CD8-positive, alpha-beta memory T cell (primary cell): Measurements from ENCODE around the gene UQCC2. TPM values are rescaled to one million over a fixed set of nuclear protein-coding genes. Genes with fewer than 3 reads are reported as not detected.

ENCODE experiments used
- CTCF ChIA-PET: fragments of 350-600 bp; sonication (Branson Sonifier 250); formaldehyde crosslinking; loops from one replicate; lab custom pipeline; 2021; ENCODE audit warnings: antibody characterized with exemption; lab: Charles Lee
- POLR2A ChIA-PET: fragments of 350-600 bp; sonication (Branson Sonifier 250); formaldehyde crosslinking; loops from one replicate; lab custom pipeline; 2021; ENCODE audit warnings: antibody characterized with exemption; lab: Charles Lee
- DNase-seq, 5 donors: peaks; one replicate each; pipeline versions ENCODE4 v3.0.0 to v3.0.0-alpha.2; 2020 to 2022; ENCODE audit warnings: mixed read lengths in 1 of 5
- H3K27ac ChIP-seq: one replicate; pipeline ENCODE4 v1.7.0; 2013; ENCODE audit warnings: low read depth, mild to moderate bottlenecking, low read length, moderate library complexity
- H3K27me3 ChIP-seq: 2 replicates; pipeline ENCODE4 v1.7.0; 2013; ENCODE audit warnings: low read length, mild to moderate bottlenecking; ENCODE audit not compliant: insufficient read depth, poor library complexity, severe bottlenecking
- H3K36me3 ChIP-seq: 2 replicates; pipeline ENCODE4 v1.7.0; 2013; ENCODE audit warnings: mild to moderate bottlenecking, low read length, moderate library complexity; ENCODE audit not compliant: insufficient read depth
- H3K4me1 ChIP-seq: 2 replicates; pipeline ENCODE4 v1.7.0; 2013; ENCODE audit warnings: mild to moderate bottlenecking, low read length, moderate library complexity; ENCODE audit not compliant: insufficient read depth
- H3K4me3 ChIP-seq: 2 replicates; pipeline ENCODE4 v1.7.0; 2013; ENCODE audit warnings: mild to moderate bottlenecking, low read length
- H3K9me3 ChIP-seq: 2 replicates; pipeline ENCODE4 v1.7.0; 2013; ENCODE audit warnings: mild to moderate bottlenecking, low read length
- H3K27ac Mint-ChIP-seq, 8 donors: one replicate each; pipeline ENCODE4 v1.8.0; 2020 to 2021; ENCODE audit warnings: mixed read lengths in 8 of 8, mild to moderate bottlenecking in 6 of 8, inconsistent platforms in 3 of 8, moderate library complexity in 3 of 8
- H3K27me3 Mint-ChIP-seq, 2 donors: one replicate each; pipeline ENCODE4 v1.8.0; 2020 to 2021; ENCODE audit warnings: mixed read lengths in 2 of 2, mild to moderate bottlenecking in 1 of 2, moderate library complexity in 1 of 2
- H3K36me3 Mint-ChIP-seq, 3 donors: one replicate each; pipeline ENCODE4 v1.8.0; 2020 to 2021; ENCODE audit warnings: mixed read lengths in 3 of 3, inconsistent platforms in 1 of 3, mild to moderate bottlenecking in 1 of 3
- H3K4me1 Mint-ChIP-seq, 3 donors: one replicate each; pipeline ENCODE4 v1.8.0; 2020 to 2021; ENCODE audit warnings: mixed read lengths in 3 of 3, inconsistent platforms in 1 of 3, mild to moderate bottlenecking in 1 of 3
- H3K4me3 Mint-ChIP-seq, 7 donors: one replicate each; pipeline ENCODE4 v1.8.0; 2020 to 2021; ENCODE audit warnings: mixed read lengths in 7 of 7, mild to moderate bottlenecking in 6 of 7, moderate library complexity in 4 of 7, inconsistent platforms in 2 of 7
- H3K9me3 Mint-ChIP-seq, 5 donors: one replicate each; pipeline ENCODE4 v1.8.0; 2020 to 2022; ENCODE audit warnings: mixed read lengths in 5 of 5, mild to moderate bottlenecking in 3 of 5, moderate library complexity in 2 of 5, inconsistent platforms in 1 of 5
- polyA plus RNA-seq: library from polyadenylated mRNA; unstranded; fragments of 300-500 nt; fragmentation: Illumina TruSeq; gene quantifications from one replicate; pipeline ENCODE4 v1.2.3, GENCODE V29; 2021
- total RNA-seq, 2 experiments: library from RNA; stranded (reverse); gene quantifications; one replicate each; pipeline ENCODE4 v1.2.3, GENCODE V29; 2021

UQCC2 gene
- total and polyA plus RNA-seq, 3 experiments from 2014 or later, result 46.7 to 157 (median 150) TPM

- H3K4me3 Mint-ChIP-seq, result peak overlapping the region; percentile 47 to 81 (median 77)
- H3K36me3 ChIP-seq, result peaks cover 39% of the 10 kb centered on the region
Observed at GRCh38 chr6:33694401-33694931, 17.0 kb downstream of the UQCC2 start.

DNA sequence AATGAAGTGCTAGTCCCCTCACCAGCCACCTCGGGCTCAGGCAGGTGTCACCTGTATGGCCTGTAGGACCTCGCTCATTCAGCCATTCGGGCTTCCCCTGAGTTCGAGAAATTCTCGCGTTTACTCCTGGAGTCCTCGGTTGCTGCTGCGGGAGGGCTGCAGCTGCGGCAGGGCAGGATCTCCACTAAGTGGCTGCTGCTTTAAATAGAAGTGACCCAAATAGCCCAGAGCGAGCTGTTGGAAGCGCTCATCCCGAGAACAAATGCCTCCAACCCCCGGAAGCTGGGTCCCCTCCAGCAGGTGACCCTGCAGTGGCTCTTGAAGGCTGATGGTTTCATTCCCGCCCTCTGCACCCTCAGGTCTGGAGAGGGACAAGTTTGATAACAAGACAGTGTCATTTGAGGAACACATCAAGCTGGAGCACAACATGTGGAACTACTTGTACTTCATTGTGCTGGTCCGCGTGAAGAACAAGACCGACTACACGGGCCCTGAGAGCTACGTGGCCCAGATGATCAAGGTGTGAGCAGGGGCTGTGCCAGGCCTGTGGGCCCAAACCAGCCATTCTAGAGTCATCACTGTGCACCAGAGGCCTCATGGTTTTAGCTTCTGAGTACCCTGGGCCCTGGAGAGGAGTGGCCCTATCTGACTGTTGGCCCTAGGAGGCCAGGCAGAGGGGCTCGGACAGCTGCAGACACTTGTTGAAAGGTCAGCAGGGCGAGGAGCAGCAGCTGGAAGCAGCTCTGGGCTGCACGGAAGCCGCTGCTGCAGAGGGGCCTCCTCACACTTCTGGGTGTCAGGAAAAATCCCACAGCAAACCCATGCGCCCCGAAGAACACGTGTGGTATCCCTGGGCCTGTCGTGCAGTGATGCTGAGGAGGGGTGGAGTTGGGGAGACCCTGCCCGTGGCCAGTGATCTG lies 18.1 kb downstream of the UQCC2 start:
- Mint-ChIP-seq H3K4me1 (peaks cover 55 to 67% (median 57%) of the 10 kb centered on the region in 3 donors), H3K27me3 (peaks cover 0 to 2% of the 10 kb centered on the region in 2 donors), H3K4me3 (peak overlapping the region in 5 of 7 donors; percentile 12 to 81 (median 63)), H3K9me3 (peaks cover 0 to 1% (median 0%) of the 10 kb centered on the region in 5 donors), H3K36me3 (peaks cover 10 to 87% (median 19%) of the 10 kb centered on the region in 3 donors), H3K27ac (peak overlapping the region; percentile 94 to 100 (median 98))
- Histone ChIP-seq H3K36me3 (peaks cover 39% of the 10 kb centered on the region), H3K9me3 (no peaks in the 10 kb centered on the region), H3K4me1 (peaks cover 67% of the 10 kb centered on the region), H3K27me3 (no peaks in the 10 kb centered on the region), H3K4me3 (peak overlapping the region; percentile 22), H3K27ac (peak overlapping the region; percentile 59)
- CTCF ChIA-PET, result interaction anchor here (1.1 to 1.5 kb wide), 2 partner anchors 60 to 71 kb away, joined by 3 read pairs; no protein-coding TSS in a partner anchor
- no peak for DNase-seq
- POLR2A ChIA-PET, result interaction anchor here (0.5 to 1.3 kb wide), 3 partner anchors 18 to 73 kb away, joined by 3 to 4 read pairs (median 3); partner anchors contain the start of genes ITPR3 and UQCC2

More at GRCh38 chr6:33694401-33694931, 17.0 kb downstream of the UQCC2 start:
- Histone ChIP-seq H3K9me3 (no peaks in the 10 kb centered on the region), H3K27ac (no peak overlapping the region), H3K27me3 (no peaks in the 10 kb centered on the region), H3K4me1 (peaks cover 67% of the 10 kb centered on the region), H3K4me3 (no peak overlapping the region)
- peaks cover 10 to 80% (median 16%) of the 10 kb centered on the region in 3 donors for H3K36me3 Mint-ChIP-seq
- H3K27ac Mint-ChIP-seq, result peak overlapping the region; percentile 86 to 100 (median 98)
- POLR2A ChIA-PET, result interaction anchor here (0.5 to 1.2 kb wide), 2 partner anchors 17 to 74 kb away, joined by 3 to 4 read pairs; partner anchors contain the start of gene UQCC2
- CTCF ChIA-PET, result no interaction called here
- DNase-seq, result peak; percentile 48 to 64 (median 62)
- H3K27me3 Mint-ChIP-seq, result no peaks in the 10 kb centered on the region
- H3K4me1 Mint-ChIP-seq, result peaks cover 55 to 67% (median 57%) of the 10 kb centered on the region in 3 donors
- no peaks in the 10 kb centered on the region for H3K9me3 Mint-ChIP-seq

GRCh38 chr6:33692760-33693158 lies 18.7 kb downstream of the UQCC2 start:
- no peaks in the 10 kb centered on the region for H3K27me3 ChIP-seq
- peaks cover 0 to 2% of the 10 kb centered on the region in 2 donors for H3K27me3 Mint-ChIP-seq
- H3K27ac Mint-ChIP-seq, result peak overlapping the region; percentile 94 to 100 (median 98)
- H3K4me3 Mint-ChIP-seq, result peak overlapping the region; percentile 13 to 63 (median 60)
- H3K36me3 Mint-ChIP-seq, result peaks cover 10 to 89% (median 19%) of the 10 kb centered on the region in 3 donors
- no peaks in the 10 kb centered on the region for H3K9me3 ChIP-seq
- ChIA-PET POLR2A (interaction anchor here (1.3 kb wide), 1 partner anchor 71 kb away, joined by 3 read pairs; the partner anchor contains the start of gene ITPR3), CTCF (interaction anchor here (1.1 to 1.5 kb wide), 2 partner anchors 60 to 71 kb away, joined by 3 read pairs; no protein-coding TSS in a partner anchor)
- peaks cover 0 to 1% (median 0%) of the 10 kb centered on the region in 5 donors for H3K9me3 Mint-ChIP-seq
- H3K4me1 Mint-ChIP-seq, result peaks cover 55 to 67% (median 57%) of the 10 kb centered on the region in 3 donors
- peak overlapping the region; percentile 59 for H3K27ac ChIP-seq
- H3K4me3 ChIP-seq, result peak overlapping the region; percentile 22
- H3K4me1 ChIP-seq, result peaks cover 63% of the 10 kb centered on the region
- peaks cover 39% of the 10 kb centered on the region for H3K36me3 ChIP-seq
- DNase-seq, result peak; percentile 48 to 77 (median 64)

DNA sequence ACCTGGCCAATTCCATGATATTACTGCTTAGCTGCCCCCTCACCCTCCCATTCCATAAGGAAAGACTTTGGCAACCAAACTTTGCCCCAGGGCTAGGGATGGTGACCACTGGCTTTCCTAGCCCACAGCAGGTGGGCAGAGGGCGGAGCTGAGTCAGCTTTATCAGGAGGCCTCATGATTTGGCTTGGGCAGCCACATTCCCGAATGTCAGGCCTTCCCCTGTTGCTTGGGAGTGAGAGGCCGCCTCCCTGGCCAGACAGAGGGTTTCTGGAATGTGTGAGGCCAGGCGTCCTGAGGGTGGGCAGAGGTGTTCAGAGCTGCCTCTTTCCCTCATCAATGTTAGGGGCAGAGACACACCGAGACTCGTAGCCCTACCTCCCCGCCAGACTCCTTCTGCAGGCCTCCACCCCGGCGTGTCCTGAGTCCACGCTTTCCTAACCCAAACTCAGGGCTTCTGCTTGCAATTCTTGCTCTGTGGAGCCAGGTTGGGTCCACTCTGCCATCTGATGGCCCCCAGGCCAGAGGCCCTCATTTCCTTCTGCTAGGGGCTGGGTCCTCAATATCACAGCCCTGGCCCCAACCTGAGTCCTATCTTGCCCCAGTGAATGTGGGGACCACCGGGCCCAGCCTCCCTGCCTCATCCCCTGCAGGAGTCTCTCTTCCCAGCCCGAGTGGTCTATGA lies 19.3 kb downstream of the UQCC2 start:
- peaks cover 0 to 2% of the 10 kb centered on the region in 2 donors for H3K27me3 Mint-ChIP-seq
- CTCF ChIA-PET, result interaction anchor here (1.1 to 1.5 kb wide), 3 partner anchors 19 to 70 kb away, joined by 3 read pairs; partner anchors contain the start of gene UQCC2
- H3K9me3 Mint-ChIP-seq, result peaks cover 0 to 1% (median 0%) of the 10 kb centered on the region in 5 donors
- H3K27ac ChIP-seq, result peak overlapping the region; percentile 59
- POLR2A ChIA-PET, result no interaction called here
- DNase-seq, result no peak
- H3K4me3 Mint-ChIP-seq, result peak overlapping the region; percentile 13 to 63 (median 60)
- H3K36me3 Mint-ChIP-seq, result peaks cover 10 to 89% (median 19%) of the 10 kb centered on the region in 3 donors
- no peaks in the 10 kb centered on the region for H3K9me3 ChIP-seq
- no peaks in the 10 kb centered on the region for H3K27me3 ChIP-seq
- peaks cover 57% of the 10 kb centered on the region for H3K4me1 ChIP-seq
- H3K4me1 Mint-ChIP-seq, result peaks cover 50 to 62% (median 53%) of the 10 kb centered on the region in 3 donors
- H3K27ac Mint-ChIP-seq, result peak overlapping the region; percentile 94 to 100 (median 98)
- no peak overlapping the region for H3K4me3 ChIP-seq
- peaks cover 39% of the 10 kb centered on the region for H3K36me3 ChIP-seq

DNA sequence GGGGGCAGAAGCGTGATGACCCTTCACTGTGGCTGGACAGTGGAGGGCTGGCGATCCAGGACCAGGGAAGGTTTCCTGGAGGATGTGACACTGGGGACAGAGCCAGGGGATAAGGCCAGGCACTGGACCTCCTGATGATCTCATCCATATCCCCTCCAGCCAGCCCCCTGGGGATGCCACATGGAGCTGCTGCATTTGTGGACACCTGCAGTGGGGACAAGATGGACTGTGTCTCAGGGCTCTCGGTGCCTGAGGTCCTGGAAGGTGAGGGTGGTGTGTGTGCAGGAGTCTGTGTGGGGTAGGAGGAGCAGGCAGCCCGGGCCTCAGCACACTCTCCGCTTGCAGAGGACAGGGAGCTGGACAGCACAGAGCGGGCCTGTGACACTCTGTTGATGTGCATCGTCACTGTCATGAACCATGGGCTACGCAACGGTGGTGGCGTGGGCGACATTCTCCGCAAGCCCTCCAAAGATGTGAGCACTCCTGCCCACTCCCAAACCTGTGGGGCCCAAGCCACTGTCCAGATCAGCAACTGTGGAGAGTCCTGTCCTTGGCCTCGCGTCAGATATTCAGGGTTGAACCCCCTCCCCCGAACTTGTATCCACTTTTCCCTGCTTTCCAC lies 19.9 kb downstream of the UQCC2 start:
- Mint-ChIP-seq H3K36me3 (peaks cover 12 to 91% (median 20%) of the 10 kb centered on the region in 3 donors), H3K4me3 (no peak overlapping the region)
- H3K27ac ChIP-seq, result peak overlapping the region; percentile 59

GRCh38 chr6:33690766-33691165 lies 20.7 kb downstream of the UQCC2 start:
- Mint-ChIP-seq H3K27me3 (peaks cover 0 to 2% of the 10 kb centered on the region in 2 donors), H3K9me3 (peaks cover 0 to 1% (median 0%) of the 10 kb centered on the region in 5 donors), H3K36me3 (peaks cover 12 to 91% (median 23%) of the 10 kb centered on the region in 3 donors), H3K4me1 (peaks cover 36 to 48% (median 41%) of the 10 kb centered on the region in 3 donors), H3K4me3 (no peak overlapping the region), H3K27ac (peak overlapping the region in 6 of 8 donors; percentile 70 to 97 (median 94))
- no peaks in the 10 kb centered on the region for H3K27me3 ChIP-seq
- H3K4me1 ChIP-seq, result peaks cover 43% of the 10 kb centered on the region
- CTCF ChIA-PET, result interaction anchor here (1.1 to 1.5 kb wide), 2 partner anchors 10 to 21 kb away, joined by 3 to 4 read pairs; partner anchors contain the start of gene UQCC2
- POLR2A ChIA-PET, result no interaction called here
- H3K4me3 ChIP-seq, result no peak overlapping the region
- H3K36me3 ChIP-seq, result peaks cover 51% of the 10 kb centered on the region
- no peaks in the 10 kb centered on the region for H3K9me3 ChIP-seq
- no peak for DNase-seq
- H3K27ac ChIP-seq, result no peak overlapping the region

More for the DNA sequence above, 19.9 kb downstream of the UQCC2 start:
- DNase-seq, result no peak
- Mint-ChIP-seq H3K9me3 (peaks cover 0 to 1% (median 0%) of the 10 kb centered on the region in 5 donors), H3K4me1 (peaks cover 43 to 56% (median 48%) of the 10 kb centered on the region in 3 donors), H3K27ac (peak overlapping the region; percentile 88 to 100 (median 96)), H3K27me3 (peaks cover 0 to 2% of the 10 kb centered on the region in 2 donors)
- CTCF ChIA-PET, result interaction anchor here (1.5 kb wide), 1 partner anchor 20 kb away, joined by 3 read pairs; the partner anchor contains the start of gene UQCC2
- H3K36me3 ChIP-seq, result peaks cover 45% of the 10 kb centered on the region
- H3K9me3 ChIP-seq, result no peaks in the 10 kb centered on the region
- no peak overlapping the region for H3K4me3 ChIP-seq
- peaks cover 51% of the 10 kb centered on the region for H3K4me1 ChIP-seq
- no peaks in the 10 kb centered on the region for H3K27me3 ChIP-seq
- POLR2A ChIA-PET, result no interaction called here
